Measurements from ENCODE around the gene BICDL2. TPM values are rescaled to one million over a fixed set of nuclear protein-coding genes. Genes with fewer than 3 reads are reported as not detected.

The BICDL2 gene
- polyA plus RNA-seq, 1 donor, result 14.0 TPM

- no peaks in the 10 kb centered on the region for H3K27me3 ChIP-seq (ENCODE audit: control insufficient read depth, insufficient read depth, low read length)
- peak overlapping the region; percentile 80 for H3K27ac ChIP-seq (ENCODE audit: low read length)
- no peak for DNase-seq
- no CpG with 5 or more reads among the region's 26 CpGs for WGBS (ENCODE audit: insufficient coverage, low lambda C conversion rate)
- peaks cover 4% of the 10 kb centered on the region for H3K9me3 ChIP-seq (ENCODE audit: control insufficient read depth, low read depth, low read length)
- peaks cover 4% of the 10 kb centered on the region for H3K36me3 ChIP-seq (ENCODE audit: control insufficient read depth, insufficient read depth, low read length)
- H3K4me3 ChIP-seq (ENCODE audit: low read length), result peak overlapping the region; percentile 40
- peaks cover 36% of the 10 kb centered on the region for H3K4me1 ChIP-seq (ENCODE audit: control insufficient read depth, insufficient read depth, low read length)
Observed at GRCh38 chr16:3065742-3066439, 29.1 kb upstream of the BICDL2 start.

- peaks cover 4% of the 10 kb centered on the region for H3K9me3 ChIP-seq (ENCODE audit: control insufficient read depth, low read depth, low read length)
- peak; percentile 96 to 99 for DNase-seq
- H3K27me3 ChIP-seq (ENCODE audit: control insufficient read depth, insufficient read depth, low read length), result no peaks in the 10 kb centered on the region
- H3K36me3 ChIP-seq (ENCODE audit: control insufficient read depth, insufficient read depth, low read length), result peaks cover 4% of the 10 kb centered on the region
- no CpG with 5 or more reads among the region's 13 CpGs for WGBS (ENCODE audit: insufficient coverage, low lambda C conversion rate)
- peak within 1 kb of the TSS; percentile 40 for H3K4me3 ChIP-seq (ENCODE audit: low read length)
- H3K4me1 ChIP-seq (ENCODE audit: control insufficient read depth, insufficient read depth, low read length), result peaks cover 37% of the 10 kb centered on the region
- H3K27ac ChIP-seq (ENCODE audit: low read length), result peak within 1 kb of the TSS; percentile 80
Observed at GRCh38 chr16:3065069-3065741, 28.5 kb upstream of the BICDL2 start, which contains the start of gene IL32. TSS of gene IL32 (plus strand) at chr16:3065640. CDS start at chr16:3065812, 172 bp downstream.

GRCh38 chr16:3063625-3064386 lies 27.1 kb upstream of the BICDL2 start:
- no CpG with 5 or more reads among the region's 8 CpGs for WGBS (ENCODE audit: insufficient coverage, low lambda C conversion rate)
- H3K27ac ChIP-seq (ENCODE audit: low read length), result peak overlapping the region; percentile 62
- peaks cover 4% of the 10 kb centered on the region for H3K9me3 ChIP-seq (ENCODE audit: control insufficient read depth, low read depth, low read length)
- peaks cover 4% of the 10 kb centered on the region for H3K36me3 ChIP-seq (ENCODE audit: control insufficient read depth, insufficient read depth, low read length)
- peaks cover 45% of the 10 kb centered on the region for H3K4me1 ChIP-seq (ENCODE audit: control insufficient read depth, insufficient read depth, low read length)
- no peaks in the 10 kb centered on the region for H3K27me3 ChIP-seq (ENCODE audit: control insufficient read depth, insufficient read depth, low read length)
- H3K4me3 ChIP-seq (ENCODE audit: low read length), result no peak overlapping the region
- peak; percentile 25 to 73 for DNase-seq

GRCh38 chr16:3062553-3062952 lies 25.8 kb upstream of the BICDL2 start:
- H3K36me3 ChIP-seq (ENCODE audit: control insufficient read depth, insufficient read depth, low read length), result no peaks in the 10 kb centered on the region
- no peaks in the 10 kb centered on the region for H3K27me3 ChIP-seq (ENCODE audit: control insufficient read depth, insufficient read depth, low read length)
- DNase-seq, result no peak
- WGBS (ENCODE audit: insufficient coverage, low lambda C conversion rate), result no CpG with 5 or more reads among the region's 6 CpGs
- H3K4me3 ChIP-seq (ENCODE audit: low read length), result no peak overlapping the region
- H3K9me3 ChIP-seq (ENCODE audit: control insufficient read depth, low read depth, low read length), result peaks cover 4% of the 10 kb centered on the region
- no peak overlapping the region for H3K27ac ChIP-seq (ENCODE audit: low read length)
- H3K4me1 ChIP-seq (ENCODE audit: control insufficient read depth, insufficient read depth, low read length), result peaks cover 40% of the 10 kb centered on the region

- no peak for DNase-seq
- H3K36me3 ChIP-seq (ENCODE audit: control insufficient read depth, insufficient read depth, low read length), result no peaks in the 10 kb centered on the region
- no peaks in the 10 kb centered on the region for H3K27me3 ChIP-seq (ENCODE audit: control insufficient read depth, insufficient read depth, low read length)
- peaks cover 31% of the 10 kb centered on the region for H3K4me1 ChIP-seq (ENCODE audit: control insufficient read depth, insufficient read depth, low read length)
- no peak overlapping the region for H3K27ac ChIP-seq (ENCODE audit: low read length)
- peaks cover 4% of the 10 kb centered on the region for H3K9me3 ChIP-seq (ENCODE audit: control insufficient read depth, low read depth, low read length)
- H3K4me3 ChIP-seq (ENCODE audit: low read length), result no peak overlapping the region
- WGBS (ENCODE audit: insufficient coverage, low lambda C conversion rate), result 94% methylated on average over 3 of the region's 14 CpGs
Observed at GRCh38 chr16:3060339-3061127, 23.8 kb upstream of the BICDL2 start.

- no peak for DNase-seq
- no peaks in the 10 kb centered on the region for H3K27me3 ChIP-seq (ENCODE audit: control insufficient read depth, insufficient read depth, low read length)
- H3K4me1 ChIP-seq (ENCODE audit: control insufficient read depth, insufficient read depth, low read length), result peaks cover 24% of the 10 kb centered on the region
- H3K9me3 ChIP-seq (ENCODE audit: control insufficient read depth, low read depth, low read length), result peaks cover 3% of the 10 kb centered on the region
- no CpG with 5 or more reads among the region's 9 CpGs for WGBS (ENCODE audit: insufficient coverage, low lambda C conversion rate)
- H3K36me3 ChIP-seq (ENCODE audit: control insufficient read depth, insufficient read depth, low read length), result no peaks in the 10 kb centered on the region
- peak overlapping the region; percentile 68 for H3K27ac ChIP-seq (ENCODE audit: low read length)
- H3K4me3 ChIP-seq (ENCODE audit: low read length), result peak overlapping the region; percentile 32
Observed at GRCh38 chr16:3059723-3060242, 23.0 kb upstream of the BICDL2 start.

- peaks cover 19% of the 10 kb centered on the region for H3K4me1 ChIP-seq (ENCODE audit: control insufficient read depth, insufficient read depth, low read length)
- H3K27ac ChIP-seq (ENCODE audit: low read length), result peak overlapping the region; percentile 68
- DNase-seq, result peak; percentile 92 to 94
- peak overlapping the region; percentile 88 for H3K4me3 ChIP-seq (ENCODE audit: low read length)
- no peaks in the 10 kb centered on the region for H3K27me3 ChIP-seq (ENCODE audit: control insufficient read depth, insufficient read depth, low read length)
- no peaks in the 10 kb centered on the region for H3K36me3 ChIP-seq (ENCODE audit: control insufficient read depth, insufficient read depth, low read length)
- no CpG with 5 or more reads among the region's 67 CpGs for WGBS (ENCODE audit: insufficient coverage, low lambda C conversion rate)
- H3K9me3 ChIP-seq (ENCODE audit: control insufficient read depth, low read depth, low read length), result no peaks in the 10 kb centered on the region
Observed at GRCh38 chr16:3059041-3059722, 22.4 kb upstream of the BICDL2 start.

- WGBS (ENCODE audit: insufficient coverage, low lambda C conversion rate), result no CpG with 5 or more reads among the region's 77 CpGs
- DNase-seq, result peak; percentile 63 to 70
- H3K4me1 ChIP-seq (ENCODE audit: control insufficient read depth, insufficient read depth, low read length), result peaks cover 14% of the 10 kb centered on the region
Observed at GRCh38 chr16:3058139-3059030, 21.6 kb upstream of the BICDL2 start.

More at GRCh38 chr16:3058139-3059030, 21.6 kb upstream of the BICDL2 start:
- H3K27ac ChIP-seq (ENCODE audit: low read length), result peak overlapping the region; percentile 38
- H3K27me3 ChIP-seq (ENCODE audit: control insufficient read depth, insufficient read depth, low read length), result no peaks in the 10 kb centered on the region
- no peaks in the 10 kb centered on the region for H3K9me3 ChIP-seq (ENCODE audit: control insufficient read depth, low read depth, low read length)
- H3K36me3 ChIP-seq (ENCODE audit: control insufficient read depth, insufficient read depth, low read length), result no peaks in the 10 kb centered on the region
- peak overlapping the region; percentile 88 for H3K4me3 ChIP-seq (ENCODE audit: low read length)
